ENCODE data around the gene PLN.
A peak's percentile ranks its signal among the peaks of the same experiment; 100 is the strongest.

The PLN gene

GRCh38 chr6:118580585-118581419 lies 32.7 kb downstream of the PLN start:
- H3K4me3 ChIP-seq (ENCODE audit: insufficient read length, low read depth), result no peak overlapping the region
- TF ChIP-seq YY1 (IDR thresholded peaks at IDR 0.05; ENCODE audit: insufficient read depth, insufficient read length), result no peak
- no peak for TF ChIP-seq SUZ12 (IDR thresholded peaks at IDR 0.05; ENCODE audit: extremely low read depth, insufficient read depth, insufficient read length)
- TF ChIP-seq ZNF274 (IDR thresholded peaks at IDR 0.05; ENCODE audit: low read depth, low read length), result no peak

GRCh38 chr6:118581489-118581959 lies 33.4 kb downstream of the PLN start:
- Histone ChIP-seq H3K9ac (ENCODE audit: insufficient read length, low read depth) (no peak overlapping the region), H3K4me3 (ENCODE audit: insufficient read length, low read depth) (no peak overlapping the region), H3K27me3 (ENCODE audit: insufficient read depth, insufficient read length) (no peaks in the 10 kb centered on the region), H3K4me1 (ENCODE audit: insufficient read depth, insufficient read length) (no peaks in the 10 kb centered on the region), H3K36me3 (ENCODE audit: insufficient read depth, insufficient read length, low read length) (no peaks in the 10 kb centered on the region), H3K9me3 (ENCODE audit: insufficient read depth, low read length) (peaks cover 37% of the 10 kb centered on the region)
- DNase-seq (ENCODE audit: low read depth, low spot score), result no peak
- TF ChIP-seq ZNF274 (IDR thresholded peaks at IDR 0.05; ENCODE audit: low read depth, low read length) (no peak), YY1 (IDR thresholded peaks at IDR 0.05; ENCODE audit: insufficient read depth, insufficient read length) (no peak), SUZ12 (IDR thresholded peaks at IDR 0.05; ENCODE audit: extremely low read depth, insufficient read depth, insufficient read length) (no peak)

More at GRCh38 chr6:118580585-118581419, 32.7 kb downstream of the PLN start:
- Histone ChIP-seq H3K9ac (ENCODE audit: insufficient read length, low read depth) (no peak overlapping the region), H3K27me3 (ENCODE audit: insufficient read depth, insufficient read length) (no peaks in the 10 kb centered on the region), H3K4me1 (ENCODE audit: insufficient read depth, insufficient read length) (no peaks in the 10 kb centered on the region), H3K36me3 (ENCODE audit: insufficient read depth, insufficient read length, low read length) (no peaks in the 10 kb centered on the region), H3K9me3 (ENCODE audit: insufficient read depth, low read length) (peaks cover 44% of the 10 kb centered on the region)
- DNase-seq (ENCODE audit: low read depth, low spot score), result peak; percentile 40

DNA sequence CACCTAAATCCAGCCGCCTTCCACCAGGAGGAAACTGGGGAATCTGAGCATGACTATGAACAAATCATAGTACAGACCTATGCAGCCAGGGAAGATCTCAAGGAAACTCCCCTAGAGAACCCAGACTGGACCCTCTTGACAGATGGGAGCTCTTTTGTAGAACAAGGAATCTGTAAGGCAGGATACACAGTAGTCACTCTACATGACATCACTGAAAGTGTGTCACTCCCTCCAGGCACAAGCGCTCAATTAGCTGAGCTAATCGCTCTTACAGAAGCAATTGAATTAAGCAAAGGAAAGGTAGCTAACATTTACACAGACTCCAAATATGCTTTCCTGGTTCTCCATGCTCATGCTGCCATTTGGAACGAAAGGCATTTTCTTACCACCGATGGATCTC lies 36.8 kb downstream of the PLN start:
- no peak overlapping the region for H3K9ac ChIP-seq (ENCODE audit: insufficient read length, low read depth)
- peaks cover 3% of the 10 kb centered on the region; the same call in 1 of the 2 replicates for H3K9me3 ChIP-seq (ENCODE audit: insufficient read depth, low read length)
- TF ChIP-seq ZNF274 (IDR thresholded peaks at IDR 0.05; ENCODE audit: low read depth, low read length) (no peak), YY1 (IDR thresholded peaks at IDR 0.05; ENCODE audit: insufficient read depth, insufficient read length) (no peak), SUZ12 (IDR thresholded peaks at IDR 0.05; ENCODE audit: extremely low read depth, insufficient read depth, insufficient read length) (no peak)
- H3K36me3 ChIP-seq (ENCODE audit: insufficient read depth, insufficient read length, low read length), result no peaks in the 10 kb centered on the region
- no peak for DNase-seq (ENCODE audit: low read depth, low spot score)
- H3K4me1 ChIP-seq (ENCODE audit: insufficient read depth, insufficient read length), result no peaks in the 10 kb centered on the region
- no peak overlapping the region for H3K4me3 ChIP-seq (ENCODE audit: insufficient read length, low read depth)
- H3K27me3 ChIP-seq (ENCODE audit: insufficient read depth, insufficient read length), result no peaks in the 10 kb centered on the region

DNA sequence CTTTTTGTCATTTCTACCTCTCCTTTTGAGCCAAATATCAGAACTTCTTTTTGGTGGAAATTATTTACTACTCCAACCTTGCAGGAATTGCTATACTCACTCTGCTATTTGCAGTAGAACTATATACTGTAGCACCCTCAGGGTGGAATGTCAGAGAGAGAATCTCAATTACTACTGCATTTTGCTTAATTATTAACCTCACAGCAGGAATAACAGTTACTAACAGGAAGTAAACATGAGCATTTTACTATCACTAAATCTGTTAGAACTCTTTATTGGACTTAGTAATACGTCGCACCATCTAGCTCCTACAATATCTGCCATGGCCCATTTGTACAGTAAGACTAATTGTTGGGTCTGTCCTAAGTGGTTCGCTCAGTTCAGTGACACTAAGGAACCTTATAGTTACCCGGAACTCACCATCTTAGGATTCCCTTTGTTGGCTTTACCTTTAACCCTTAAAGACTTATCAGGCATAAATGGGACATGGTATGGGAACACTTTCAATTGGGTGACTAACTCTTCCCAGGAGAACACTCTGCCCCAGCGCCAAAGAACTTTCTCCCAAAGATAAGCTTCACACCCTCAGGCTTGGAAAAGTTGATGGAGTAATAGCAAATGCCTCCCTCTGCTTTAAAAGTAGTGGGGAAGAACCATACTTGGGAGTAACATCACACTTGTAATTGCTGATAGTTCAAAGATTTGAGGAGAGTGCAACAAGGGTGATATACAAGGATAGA lies 38.8 kb downstream of the PLN start:
- Histone ChIP-seq H3K4me1 (ENCODE audit: insufficient read depth, insufficient read length) (no peaks in the 10 kb centered on the region), H3K9ac (ENCODE audit: insufficient read length, low read depth) (no peak overlapping the region), H3K9me3 (ENCODE audit: insufficient read depth, low read length) (no peaks in the 10 kb centered on the region; the same call in 1 of the 2 replicates), H3K4me3 (ENCODE audit: insufficient read length, low read depth) (no peak overlapping the region), H3K36me3 (ENCODE audit: insufficient read depth, insufficient read length, low read length) (no peaks in the 10 kb centered on the region), H3K27me3 (ENCODE audit: insufficient read depth, insufficient read length) (no peaks in the 10 kb centered on the region)
- TF ChIP-seq ZNF274 (IDR thresholded peaks at IDR 0.05; ENCODE audit: low read depth, low read length), result no peak
- no peak for TF ChIP-seq YY1 (IDR thresholded peaks at IDR 0.05; ENCODE audit: insufficient read depth, insufficient read length)
- no peak for TF ChIP-seq SUZ12 (IDR thresholded peaks at IDR 0.05; ENCODE audit: extremely low read depth, insufficient read depth, insufficient read length)
- no peak for DNase-seq (ENCODE audit: low read depth, low spot score)

DNA sequence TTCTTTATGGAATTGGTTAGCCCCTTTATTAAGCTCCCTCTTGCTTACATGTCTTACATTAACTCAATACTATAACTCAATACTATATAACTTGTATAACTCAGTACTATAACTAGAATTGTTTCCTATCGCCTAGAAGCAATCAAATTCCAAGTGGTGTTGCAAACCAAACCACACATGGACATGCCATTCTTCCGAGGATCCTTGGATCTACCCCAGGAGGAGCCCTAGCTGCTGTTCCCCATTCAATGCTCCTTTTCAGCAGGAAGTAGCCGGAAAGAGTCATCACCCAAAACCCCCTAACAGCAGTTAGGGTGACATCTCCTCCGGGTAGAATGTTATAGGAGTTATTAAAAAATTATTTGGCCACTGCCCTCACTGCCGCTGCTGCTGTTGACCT lies 40.5 kb downstream of the PLN start:
- Histone ChIP-seq H3K36me3 (ENCODE audit: insufficient read depth, insufficient read length, low read length) (no peaks in the 10 kb centered on the region), H3K4me1 (ENCODE audit: insufficient read depth, insufficient read length) (no peaks in the 10 kb centered on the region), H3K9me3 (ENCODE audit: insufficient read depth, low read length) (no peaks in the 10 kb centered on the region; the same call in 1 of the 2 replicates), H3K27me3 (ENCODE audit: insufficient read depth, insufficient read length) (no peaks in the 10 kb centered on the region), H3K9ac (ENCODE audit: insufficient read length, low read depth) (no peak overlapping the region), H3K4me3 (ENCODE audit: insufficient read length, low read depth) (no peak overlapping the region)
- TF ChIP-seq YY1 (IDR thresholded peaks at IDR 0.05; ENCODE audit: insufficient read depth, insufficient read length) (no peak), ZNF274 (IDR thresholded peaks at IDR 0.05; ENCODE audit: low read depth, low read length) (no peak), SUZ12 (IDR thresholded peaks at IDR 0.05; ENCODE audit: extremely low read depth, insufficient read depth, insufficient read length) (no peak)
- DNase-seq (ENCODE audit: low read depth, low spot score), result no peak

DNA sequence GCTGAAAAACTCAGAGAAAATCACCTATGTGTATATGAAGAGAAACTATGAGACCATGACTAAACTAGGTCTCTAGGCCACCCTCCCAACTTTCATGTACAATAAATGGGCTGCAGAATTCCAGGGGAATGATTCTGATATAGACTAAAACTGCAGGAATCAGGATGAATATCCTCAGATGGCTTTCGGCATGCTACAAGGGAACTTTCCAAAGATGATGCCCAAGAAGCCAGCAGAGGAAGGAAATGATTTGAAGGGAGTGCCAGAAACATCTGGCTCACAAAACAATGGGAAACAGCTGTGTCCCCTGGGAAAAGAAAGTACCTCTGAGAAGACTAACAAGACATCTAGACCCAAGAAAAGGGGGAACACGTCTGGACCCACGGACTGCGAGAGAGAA lies 41.1 kb downstream of the PLN start:
- Histone ChIP-seq H3K27me3 (ENCODE audit: insufficient read depth, insufficient read length) (no peaks in the 10 kb centered on the region), H3K36me3 (ENCODE audit: insufficient read depth, insufficient read length, low read length) (no peaks in the 10 kb centered on the region), H3K4me1 (ENCODE audit: insufficient read depth, insufficient read length) (no peaks in the 10 kb centered on the region), H3K4me3 (ENCODE audit: insufficient read length, low read depth) (no peak overlapping the region), H3K9ac (ENCODE audit: insufficient read length, low read depth) (no peak overlapping the region), H3K9me3 (ENCODE audit: insufficient read depth, low read length) (no peaks in the 10 kb centered on the region; the same call in 1 of the 2 replicates)
- DNase-seq (ENCODE audit: low read depth, low spot score), result no peak
- TF ChIP-seq SUZ12 (IDR thresholded peaks at IDR 0.05; ENCODE audit: extremely low read depth, insufficient read depth, insufficient read length) (no peak), YY1 (IDR thresholded peaks at IDR 0.05; ENCODE audit: insufficient read depth, insufficient read length) (no peak), ZNF274 (IDR thresholded peaks at IDR 0.05; ENCODE audit: low read depth, low read length) (no peak)

All from NT2/D1 (cell line).